ENCODE data around the gene EEA1.
"Not testable (repeated sequence)": the region's sequence is repeated elsewhere in the genome, so short reads cannot be mapped to it uniquely, and the experiment has no call there.

Gene EEA1

DNA sequence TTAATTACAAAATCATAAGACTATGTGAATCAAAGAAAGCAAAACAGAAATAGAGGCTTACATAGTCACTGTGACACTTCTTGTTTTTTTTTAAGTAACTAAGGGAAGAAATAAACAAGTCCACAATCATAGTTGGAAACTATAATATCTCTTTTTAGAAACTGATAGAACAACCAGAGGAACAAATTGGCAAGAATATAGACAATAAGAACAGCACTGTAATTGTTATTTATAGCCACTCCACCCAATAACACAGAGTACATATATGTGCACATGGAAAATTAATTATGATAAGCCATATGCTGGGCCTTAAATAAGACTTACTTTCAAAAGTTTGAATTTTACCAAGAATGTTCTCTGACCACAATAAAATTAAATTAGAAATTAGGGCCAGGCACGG is 125.2 kb downstream of the EEA1 start:
- DNase-seq (ENCODE audit: extremely low spot score), result no peak
- ChIA-PET POLR2A (no interaction called here), CTCF (no interaction called here)
- no peak for TF ChIP-seq SUZ12 (IDR thresholded peaks at IDR 0.05)
- TF ChIP-seq ZNF384 (IDR thresholded peaks at IDR 0.05), result no peak
- TF ChIP-seq SP1 (IDR thresholded peaks at IDR 0.05), result no peak
- no peak for TF ChIP-seq ELF4 (IDR thresholded peaks at IDR 0.05)
- TF ChIP-seq, protein P1, sequence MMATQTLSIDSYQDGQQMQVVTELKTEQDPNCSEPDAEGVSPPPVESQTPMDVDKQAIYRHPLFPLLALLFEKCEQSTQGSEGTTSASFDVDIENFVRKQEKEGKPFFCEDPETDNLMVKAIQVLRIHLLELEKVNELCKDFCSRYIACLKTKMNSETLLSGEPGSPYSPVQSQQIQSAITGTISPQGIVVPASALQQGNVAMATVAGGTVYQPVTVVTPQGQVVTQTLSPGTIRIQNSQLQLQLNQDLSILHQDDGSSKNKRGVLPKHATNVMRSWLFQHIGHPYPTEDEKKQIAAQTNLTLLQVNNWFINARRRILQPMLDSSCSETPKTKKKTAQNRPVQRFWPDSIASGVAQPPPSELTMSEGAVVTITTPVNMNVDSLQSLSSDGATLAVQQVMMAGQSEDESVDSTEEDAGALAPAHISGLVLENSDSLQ (IDR thresholded peaks at IDR 0.05), result no peak
- TF ChIP-seq HDGF (IDR thresholded peaks at IDR 0.05; ENCODE audit: borderline replicate concordance), result no peak
- TF ChIP-seq FOXM1 (IDR thresholded peaks at IDR 0.05; ENCODE audit: borderline replicate concordance), result no peak
- no peak for TF ChIP-seq FOXK2 (IDR thresholded peaks at IDR 0.05)
- TF ChIP-seq NFRKB (IDR thresholded peaks at IDR 0.05), result no peak
- TF ChIP-seq BHLHE40 (IDR thresholded peaks at IDR 0.05; ENCODE audit: borderline replicate concordance), result no peak
- no peak for TF ChIP-seq TARDBP (IDR thresholded peaks at IDR 0.05)
- no peak for TF ChIP-seq ARNT (IDR thresholded peaks at IDR 0.05)
- TF ChIP-seq CTBP1 (IDR thresholded peaks at IDR 0.05; ENCODE audit: borderline replicate concordance), result no peak
- TF ChIP-seq LEF1 (IDR thresholded peaks at IDR 0.05; ENCODE audit: borderline replicate concordance), result no peak
- TF ChIP-seq L3MBTL2 (conservative IDR thresholded peaks at IDR 0.05), result no peak
- TF ChIP-seq FOXA1 (IDR thresholded peaks at IDR 0.05), result no peak

DNA sequence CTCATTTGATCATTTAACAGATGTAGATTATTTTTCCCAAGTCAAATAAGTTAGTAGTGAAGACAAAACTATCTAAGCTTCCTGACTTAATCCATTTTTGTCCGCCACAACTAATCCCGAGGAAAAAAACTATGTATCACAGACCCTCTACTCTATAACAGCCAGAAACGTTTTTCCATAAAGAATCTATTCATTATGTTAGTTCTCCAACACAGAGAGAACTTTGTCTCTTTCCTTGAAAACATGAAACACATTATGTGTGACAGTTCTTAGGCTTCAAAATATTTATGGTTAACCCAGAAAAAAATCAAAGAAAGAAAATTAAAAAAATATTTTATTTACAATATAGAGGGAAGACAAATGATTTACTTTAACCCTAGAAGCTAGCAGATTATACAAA is 126.2 kb downstream of the EEA1 start:
- DNase-seq (ENCODE audit: extremely low spot score), result no peak
- TF ChIP-seq BHLHE40 (IDR thresholded peaks at IDR 0.05; ENCODE audit: borderline replicate concordance) (no peak), FOXK2 (IDR thresholded peaks at IDR 0.05) (no peak), CTBP1 (IDR thresholded peaks at IDR 0.05; ENCODE audit: borderline replicate concordance) (no peak), FOXA1 (IDR thresholded peaks at IDR 0.05) (no peak), SP1 (IDR thresholded peaks at IDR 0.05) (no peak), ZNF384 (IDR thresholded peaks at IDR 0.05) (no peak), SUZ12 (IDR thresholded peaks at IDR 0.05) (no peak), HDGF (IDR thresholded peaks at IDR 0.05; ENCODE audit: borderline replicate concordance) (no peak), ARNT (IDR thresholded peaks at IDR 0.05) (no peak), NFRKB (IDR thresholded peaks at IDR 0.05) (no peak)
- TF ChIP-seq, protein P1 (IDR thresholded peaks at IDR 0.05), result no peak
- CTCF ChIA-PET, result no interaction called here
- POLR2A ChIA-PET, result no interaction called here

DNA sequence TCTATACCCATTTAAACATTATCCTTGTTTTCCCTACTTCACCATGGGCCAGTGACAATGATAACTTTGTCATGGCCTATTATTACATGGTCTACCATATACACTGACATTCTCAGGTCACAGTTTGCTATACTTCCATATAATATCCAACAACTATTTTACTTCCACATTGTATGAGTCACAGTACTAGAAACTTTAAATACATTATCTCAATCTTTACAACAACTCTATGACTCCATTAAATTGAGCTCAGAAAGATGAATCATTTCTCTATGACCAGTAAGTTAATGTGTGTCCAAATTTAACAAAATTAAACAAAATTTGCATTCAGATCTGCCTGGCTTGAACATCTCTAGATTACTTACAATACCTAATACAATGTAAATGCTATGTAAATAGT is 132.4 kb downstream of the EEA1 start:
- ChIA-PET POLR2A (no interaction called here), CTCF (interaction anchor here (0.6 kb wide), 1 partner anchor 29 kb away, joined by 3 read pairs; no protein-coding TSS in a partner anchor)
- no peak for TF ChIP-seq ARNT (IDR thresholded peaks at IDR 0.05)
- TF ChIP-seq ELF4 (IDR thresholded peaks at IDR 0.05), result no peak
- TF ChIP-seq, protein P1 (IDR thresholded peaks at IDR 0.05), result no peak
- TF ChIP-seq ZNF384 (IDR thresholded peaks at IDR 0.05), result no peak
- no peak for TF ChIP-seq NFRKB (IDR thresholded peaks at IDR 0.05)
- no peak for TF ChIP-seq L3MBTL2 (conservative IDR thresholded peaks at IDR 0.05)
- no peak for TF ChIP-seq CTBP1 (IDR thresholded peaks at IDR 0.05; ENCODE audit: borderline replicate concordance)
- TF ChIP-seq FOXK2 (IDR thresholded peaks at IDR 0.05), result no peak
- TF ChIP-seq SP1 (IDR thresholded peaks at IDR 0.05), result no peak
- no peak for TF ChIP-seq LEF1 (IDR thresholded peaks at IDR 0.05; ENCODE audit: borderline replicate concordance)
- TF ChIP-seq TARDBP (IDR thresholded peaks at IDR 0.05), result no peak
- TF ChIP-seq FOXA1 (IDR thresholded peaks at IDR 0.05), result no peak

DNA sequence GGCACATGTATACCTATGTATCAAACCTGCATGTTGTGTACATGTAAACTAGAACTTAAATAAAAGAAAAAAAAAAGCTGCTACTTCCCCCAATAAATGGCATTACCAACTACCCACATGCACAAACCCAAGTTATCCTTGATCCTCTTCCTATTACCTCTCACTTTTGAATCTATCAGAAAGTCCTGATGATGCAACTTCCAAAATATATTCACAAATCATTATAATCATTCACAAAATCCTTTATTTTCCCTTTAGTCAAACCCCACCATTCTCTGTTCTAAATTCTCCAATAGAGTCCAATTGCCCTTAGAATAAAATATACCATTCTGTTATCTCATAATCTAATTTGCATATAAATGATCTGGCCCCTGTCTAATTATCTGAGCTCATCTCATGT is 134.3 kb downstream of the EEA1 start:
- CTCF ChIA-PET, result no interaction called here
- TF ChIP-seq NFRKB (IDR thresholded peaks at IDR 0.05) (no peak), ZNF384 (IDR thresholded peaks at IDR 0.05) (no peak), L3MBTL2 (conservative IDR thresholded peaks at IDR 0.05) (no peak), BHLHE40 (IDR thresholded peaks at IDR 0.05; ENCODE audit: borderline replicate concordance) (no peak), FOXA1 (IDR thresholded peaks at IDR 0.05) (no peak), FOXM1 (IDR thresholded peaks at IDR 0.05; ENCODE audit: borderline replicate concordance) (no peak), FOXK2 (IDR thresholded peaks at IDR 0.05) (no peak), CTBP1 (IDR thresholded peaks at IDR 0.05; ENCODE audit: borderline replicate concordance) (no peak), LEF1 (IDR thresholded peaks at IDR 0.05; ENCODE audit: borderline replicate concordance) (no peak)
- DNase-seq (ENCODE audit: extremely low spot score), result no peak
- POLR2A ChIA-PET, result no interaction called here

More for the DNA sequence above, 132.4 kb downstream of the EEA1 start:
- no peak for DNase-seq (ENCODE audit: extremely low spot score)

DNA sequence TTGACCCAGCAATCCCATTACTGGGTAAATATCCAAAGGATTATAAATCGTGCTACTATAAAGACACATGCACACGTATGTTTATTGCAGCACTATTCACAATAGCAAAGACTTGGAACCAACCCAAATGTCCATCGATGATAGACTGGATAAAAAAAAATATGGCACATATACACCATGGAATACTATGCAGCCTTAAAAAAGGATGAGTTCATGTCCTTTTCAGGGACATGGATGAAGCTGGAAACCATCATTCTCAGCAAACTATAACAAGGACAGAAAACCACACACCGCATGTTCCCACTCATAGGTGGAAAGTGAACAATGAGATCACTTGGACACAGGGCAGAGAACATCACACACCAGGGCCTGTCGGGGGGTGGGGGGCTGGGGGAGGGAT is 134.7 kb downstream of the EEA1 start:
- POLR2A ChIA-PET; DNase-seq (ENCODE audit: extremely low spot score); CTCF ChIA-PET: not testable (repeated sequence)

DNA sequence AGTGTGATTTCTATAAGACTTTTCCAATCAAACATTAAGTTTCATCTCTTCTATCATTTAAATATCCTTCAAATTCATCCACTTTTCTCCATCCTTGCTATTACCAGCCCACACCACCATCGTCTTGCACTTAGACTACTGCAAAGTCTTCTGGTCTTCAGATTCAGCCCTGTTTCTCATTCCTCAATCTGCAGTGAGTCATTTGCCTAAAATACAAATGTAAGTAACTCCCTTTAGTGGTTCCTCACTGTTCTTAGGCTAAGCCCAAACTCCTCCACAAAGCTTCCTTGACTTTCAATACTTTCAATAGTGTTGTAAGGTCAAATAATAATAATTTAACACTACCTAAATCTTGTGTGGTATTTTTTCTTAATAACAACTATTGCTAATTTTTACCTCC is 143.1 kb downstream of the EEA1 start:
- TF ChIP-seq NFRKB (IDR thresholded peaks at IDR 0.05), result no peak
- ChIA-PET POLR2A (interaction anchor here (1.5 kb wide), 1 partner anchor 143 kb away, joined by 3 read pairs; the partner anchor contains the start of gene EEA1), CTCF (interaction anchor here (0.5 to 1.3 kb wide), 5 partner anchors 12 to 595 kb away, joined by 3 to 7 read pairs (median 3); no protein-coding TSS in a partner anchor)
- no peak for DNase-seq (ENCODE audit: extremely low spot score)

DNA sequence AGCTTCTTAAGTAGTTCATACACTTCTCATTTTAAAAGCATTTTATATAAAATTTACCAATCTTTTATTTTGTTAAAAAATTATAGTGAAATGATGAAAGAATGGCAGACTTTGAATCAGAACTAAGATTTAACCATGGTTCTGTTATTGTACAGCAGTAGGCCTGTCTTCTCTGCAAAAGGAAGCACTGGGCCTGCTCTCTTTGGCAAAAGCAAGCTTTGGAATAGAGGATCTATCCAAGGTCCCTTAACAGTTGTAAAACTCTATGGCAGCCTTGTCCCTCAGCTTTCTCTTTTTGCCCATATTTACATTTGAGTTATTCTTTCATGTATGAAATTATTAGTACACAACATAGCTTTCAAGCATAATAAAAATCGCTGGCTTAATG is 143.5 kb downstream of the EEA1 start:
- no peak for DNase-seq (ENCODE audit: extremely low spot score)
- TF ChIP-seq FOXA1 (IDR thresholded peaks at IDR 0.05), result no peak
- TF ChIP-seq HDGF (IDR thresholded peaks at IDR 0.05; ENCODE audit: borderline replicate concordance), result no peak
- TF ChIP-seq SUZ12 (IDR thresholded peaks at IDR 0.05), result no peak
- no peak for TF ChIP-seq ELF4 (IDR thresholded peaks at IDR 0.05)
- no peak for TF ChIP-seq LEF1 (IDR thresholded peaks at IDR 0.05; ENCODE audit: borderline replicate concordance)
- no peak for TF ChIP-seq NFRKB (IDR thresholded peaks at IDR 0.05)
- TF ChIP-seq ZNF384 (IDR thresholded peaks at IDR 0.05), result no peak
- no peak for TF ChIP-seq TARDBP (IDR thresholded peaks at IDR 0.05)
- TF ChIP-seq FOXM1 (IDR thresholded peaks at IDR 0.05; ENCODE audit: borderline replicate concordance), result no peak
- TF ChIP-seq CTBP1 (IDR thresholded peaks at IDR 0.05; ENCODE audit: borderline replicate concordance), result no peak
- TF ChIP-seq, protein P1 (IDR thresholded peaks at IDR 0.05), result no peak
- TF ChIP-seq L3MBTL2 (conservative IDR thresholded peaks at IDR 0.05), result no peak
- ChIA-PET POLR2A (interaction anchor here (1.5 kb wide), 1 partner anchor 144 kb away, joined by 3 read pairs; the partner anchor contains the start of gene EEA1), CTCF (interaction anchor here (0.6 to 1.3 kb wide), 4 partner anchors 13 to 145 kb away, joined by 3 to 7 read pairs (median 4); no protein-coding TSS in a partner anchor)

Measured in HEK293T (cell line).